ENCODE measurements around the gene GSTM4.
"Not testable (repeated sequence)": the region's sequence is repeated elsewhere in the genome, so short reads cannot be mapped to it uniquely, and the experiment has no call there.

The GSTM4 gene

GRCh38 chr1:109677459-109677858 is 21.6 kb downstream of the GSTM4 start:
- Histone ChIP-seq H3K9ac (ENCODE audit: low read depth, low read length) (no peak overlapping the region), H3K36me3 (ENCODE audit: insufficient read depth, low read depth, low read length) (no peaks in the 10 kb centered on the region), H3K4me3 (ENCODE audit: low read length) (no peak overlapping the region), H3K27me3 (ENCODE audit: insufficient read depth, low read length) (no peaks in the 10 kb centered on the region), H3K9me3 (ENCODE audit: insufficient read depth, low read depth, low read length) (no peaks in the 10 kb centered on the region), H3K27ac (ENCODE audit: low read length) (no peak overlapping the region), H3K4me1 (ENCODE audit: insufficient read depth, low read length) (no peaks in the 10 kb centered on the region)

GRCh38 chr1:109678637-109679036 is 22.7 kb downstream of the GSTM4 start:
- not testable (repeated sequence) for H3K4me3 ChIP-seq (ENCODE audit: low read length); H3K9me3 ChIP-seq (ENCODE audit: insufficient read depth, low read depth, low read length); H3K9ac ChIP-seq (ENCODE audit: low read depth, low read length); H3K27me3 ChIP-seq (ENCODE audit: insufficient read depth, low read length); H3K36me3 ChIP-seq (ENCODE audit: insufficient read depth, low read depth, low read length); H3K27ac ChIP-seq (ENCODE audit: low read length); H3K4me1 ChIP-seq (ENCODE audit: insufficient read depth, low read length)

- not testable (repeated sequence) for H3K4me3 ChIP-seq (ENCODE audit: low read length); H3K9me3 ChIP-seq (ENCODE audit: insufficient read depth, low read depth, low read length); H3K36me3 ChIP-seq (ENCODE audit: insufficient read depth, low read depth, low read length); H3K9ac ChIP-seq (ENCODE audit: low read depth, low read length); H3K4me1 ChIP-seq (ENCODE audit: insufficient read depth, low read length); H3K27ac ChIP-seq (ENCODE audit: low read length); H3K27me3 ChIP-seq (ENCODE audit: insufficient read depth, low read length)
Observed at GRCh38 chr1:109684777-109685176, 28.9 kb downstream of the GSTM4 start.

- not testable (repeated sequence) for H3K4me1 ChIP-seq (ENCODE audit: insufficient read depth, low read length); H3K9ac ChIP-seq (ENCODE audit: low read depth, low read length); H3K27me3 ChIP-seq (ENCODE audit: insufficient read depth, low read length); H3K4me3 ChIP-seq (ENCODE audit: low read length); H3K9me3 ChIP-seq (ENCODE audit: insufficient read depth, low read depth, low read length); H3K36me3 ChIP-seq (ENCODE audit: insufficient read depth, low read depth, low read length); H3K27ac ChIP-seq (ENCODE audit: low read length)
Observed at GRCh38 chr1:109685399-109685798, 29.5 kb downstream of the GSTM4 start.

GRCh38 chr1:109685890-109686289 is 30.0 kb downstream of the GSTM4 start:
- H3K9me3 ChIP-seq (ENCODE audit: insufficient read depth, low read depth, low read length); H3K4me3 ChIP-seq (ENCODE audit: low read length); H3K27me3 ChIP-seq (ENCODE audit: insufficient read depth, low read length); H3K27ac ChIP-seq (ENCODE audit: low read length); H3K9ac ChIP-seq (ENCODE audit: low read depth, low read length); H3K36me3 ChIP-seq (ENCODE audit: insufficient read depth, low read depth, low read length); H3K4me1 ChIP-seq (ENCODE audit: insufficient read depth, low read length): not testable (repeated sequence)

- not testable (repeated sequence) for H3K27ac ChIP-seq (ENCODE audit: low read length); H3K4me1 ChIP-seq (ENCODE audit: insufficient read depth, low read length); H3K36me3 ChIP-seq (ENCODE audit: insufficient read depth, low read depth, low read length); H3K9ac ChIP-seq (ENCODE audit: low read depth, low read length); H3K4me3 ChIP-seq (ENCODE audit: low read length); H3K27me3 ChIP-seq (ENCODE audit: insufficient read depth, low read length); H3K9me3 ChIP-seq (ENCODE audit: insufficient read depth, low read depth, low read length)
Observed at GRCh38 chr1:109687109-109687508, 31.2 kb downstream of the GSTM4 start.

- no peak within 1 kb of the TSS for H3K9ac ChIP-seq (ENCODE audit: low read depth, low read length)
- no peak within 1 kb of the TSS for H3K4me3 ChIP-seq (ENCODE audit: low read length)
- H3K36me3 ChIP-seq (ENCODE audit: insufficient read depth, low read depth, low read length): no peaks in the 10 kb centered on the region
- H3K27me3 ChIP-seq (ENCODE audit: insufficient read depth, low read length): no peaks in the 10 kb centered on the region
- H3K9me3 ChIP-seq (ENCODE audit: insufficient read depth, low read depth, low read length): no peaks in the 10 kb centered on the region
- no peaks in the 10 kb centered on the region for H3K4me1 ChIP-seq (ENCODE audit: insufficient read depth, low read length)
- no peak within 1 kb of the TSS for H3K27ac ChIP-seq (ENCODE audit: low read length)
Observed at GRCh38 chr1:109687641-109688499, 32.0 kb downstream of the GSTM4 start, which contains the start of gene GSTM1. Gene GSTM1, plus strand, starts transcription at chr1:109687817. Its CDS starts 57 bp downstream, at chr1:109687874.

- H3K27me3 ChIP-seq (ENCODE audit: insufficient read depth, low read length): no peaks in the 10 kb centered on the region
- no peak overlapping the region for H3K27ac ChIP-seq (ENCODE audit: low read length)
- no peaks in the 10 kb centered on the region for H3K9me3 ChIP-seq (ENCODE audit: insufficient read depth, low read depth, low read length)
- H3K4me3 ChIP-seq (ENCODE audit: low read length): no peak overlapping the region
- H3K36me3 ChIP-seq (ENCODE audit: insufficient read depth, low read depth, low read length): no peaks in the 10 kb centered on the region
- H3K4me1 ChIP-seq (ENCODE audit: insufficient read depth, low read length): no peaks in the 10 kb centered on the region
- no peak overlapping the region for H3K9ac ChIP-seq (ENCODE audit: low read depth, low read length)
Observed at GRCh38 chr1:109689844-109690405, 34.0 kb downstream of the GSTM4 start.

GRCh38 chr1:109691759-109692158 is 35.9 kb downstream of the GSTM4 start:
- H3K27ac ChIP-seq (ENCODE audit: low read length): no peak overlapping the region
- no peaks in the 10 kb centered on the region for H3K36me3 ChIP-seq (ENCODE audit: insufficient read depth, low read depth, low read length)
- H3K4me3 ChIP-seq (ENCODE audit: low read length): no peak overlapping the region
- no peaks in the 10 kb centered on the region for H3K4me1 ChIP-seq (ENCODE audit: insufficient read depth, low read length)
- H3K9ac ChIP-seq (ENCODE audit: low read depth, low read length): no peak overlapping the region
- H3K9me3 ChIP-seq (ENCODE audit: insufficient read depth, low read depth, low read length): no peaks in the 10 kb centered on the region
- no peaks in the 10 kb centered on the region for H3K27me3 ChIP-seq (ENCODE audit: insufficient read depth, low read length)

- H3K4me3 ChIP-seq (ENCODE audit: low read length); H3K27ac ChIP-seq (ENCODE audit: low read length); H3K4me1 ChIP-seq (ENCODE audit: insufficient read depth, low read length); H3K9ac ChIP-seq (ENCODE audit: low read depth, low read length); H3K27me3 ChIP-seq (ENCODE audit: insufficient read depth, low read length); H3K9me3 ChIP-seq (ENCODE audit: insufficient read depth, low read depth, low read length); H3K36me3 ChIP-seq (ENCODE audit: insufficient read depth, low read depth, low read length): not testable (repeated sequence)
Observed at GRCh38 chr1:109694400-109694799, 38.5 kb downstream of the GSTM4 start.

- H3K27me3 ChIP-seq (ENCODE audit: insufficient read depth, low read length); H3K9me3 ChIP-seq (ENCODE audit: insufficient read depth, low read depth, low read length); H3K36me3 ChIP-seq (ENCODE audit: insufficient read depth, low read depth, low read length); H3K27ac ChIP-seq (ENCODE audit: low read length); H3K4me1 ChIP-seq (ENCODE audit: insufficient read depth, low read length); H3K4me3 ChIP-seq (ENCODE audit: low read length); H3K9ac ChIP-seq (ENCODE audit: low read depth, low read length): not testable (repeated sequence)
Observed at GRCh38 chr1:109695138-109695537, 39.2 kb downstream of the GSTM4 start.

- H3K27me3 ChIP-seq (ENCODE audit: insufficient read depth, low read length): no peaks in the 10 kb centered on the region
- H3K9me3 ChIP-seq (ENCODE audit: insufficient read depth, low read depth, low read length): no peaks in the 10 kb centered on the region
- H3K9ac ChIP-seq (ENCODE audit: low read depth, low read length): no peak overlapping the region
- H3K4me1 ChIP-seq (ENCODE audit: insufficient read depth, low read length): no peaks in the 10 kb centered on the region
- no peak overlapping the region for H3K27ac ChIP-seq (ENCODE audit: low read length)
- H3K36me3 ChIP-seq (ENCODE audit: insufficient read depth, low read depth, low read length): no peaks in the 10 kb centered on the region
- H3K4me3 ChIP-seq (ENCODE audit: low read length): no peak overlapping the region
Observed at GRCh38 chr1:109697066-109697465, 41.2 kb downstream of the GSTM4 start.

All from iPS-20b (cell line).